ENCODE data around the gene NEK7.

Gene NEK7

GRCh38 chr1:198171667-198172540 lies 15.1 kb downstream of the NEK7 start:
- 0 out of 2 replicates have a peak, but pooled peaks cover 3% of the 10 kb centered on the region for H3K79me2 ChIP-seq (ENCODE audit: insufficient read depth, low read length)
- H4K20me1 ChIP-seq (ENCODE audit: insufficient read depth, low read length), result no peaks in the 10 kb centered on the region
- no peaks in the 10 kb centered on the region for H3K9me3 ChIP-seq (ENCODE audit: low read length)
- no peak overlapping the region for H3K27ac ChIP-seq (ENCODE audit: low read depth, low read length, poor library complexity, severe bottlenecking)
- H3K4me3 ChIP-seq (ENCODE audit: low read depth, low read length, poor library complexity, severe bottlenecking), result no peak overlapping the region
- H3K9ac ChIP-seq (ENCODE audit: low read length), result no peak overlapping the region
- H3K9me2 ChIP-seq (ENCODE audit: low read depth, low read length), result no peaks in the 10 kb centered on the region
- no peaks in the 10 kb centered on the region for H3F3A ChIP-seq (ENCODE audit: insufficient read depth, low read length)
- H3K4me1 ChIP-seq (ENCODE audit: insufficient read depth, low read length, severe bottlenecking), result peaks cover 28% of the 10 kb centered on the region
- H3K27me3 ChIP-seq (ENCODE audit: insufficient read depth, low read length), result no peaks in the 10 kb centered on the region
- TF ChIP-seq, protein P1, sequence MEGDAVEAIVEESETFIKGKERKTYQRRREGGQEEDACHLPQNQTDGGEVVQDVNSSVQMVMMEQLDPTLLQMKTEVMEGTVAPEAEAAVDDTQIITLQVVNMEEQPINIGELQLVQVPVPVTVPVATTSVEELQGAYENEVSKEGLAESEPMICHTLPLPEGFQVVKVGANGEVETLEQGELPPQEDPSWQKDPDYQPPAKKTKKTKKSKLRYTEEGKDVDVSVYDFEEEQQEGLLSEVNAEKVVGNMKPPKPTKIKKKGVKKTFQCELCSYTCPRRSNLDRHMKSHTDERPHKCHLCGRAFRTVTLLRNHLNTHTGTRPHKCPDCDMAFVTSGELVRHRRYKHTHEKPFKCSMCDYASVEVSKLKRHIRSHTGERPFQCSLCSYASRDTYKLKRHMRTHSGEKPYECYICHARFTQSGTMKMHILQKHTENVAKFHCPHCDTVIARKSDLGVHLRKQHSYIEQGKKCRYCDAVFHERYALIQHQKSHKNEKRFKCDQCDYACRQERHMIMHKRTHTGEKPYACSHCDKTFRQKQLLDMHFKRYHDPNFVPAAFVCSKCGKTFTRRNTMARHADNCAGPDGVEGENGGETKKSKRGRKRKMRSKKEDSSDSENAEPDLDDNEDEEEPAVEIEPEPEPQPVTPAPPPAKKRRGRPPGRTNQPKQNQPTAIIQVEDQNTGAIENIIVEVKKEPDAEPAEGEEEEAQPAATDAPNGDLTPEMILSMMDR (IDR thresholded peaks at IDR 0.05; ENCODE audit: low read length), result no peak
- no peak for TF ChIP-seq EZH2 (IDR thresholded peaks at IDR 0.05; ENCODE audit: borderline replicate concordance, low read length)
- no peak overlapping the region for H3K4me2 ChIP-seq (ENCODE audit: low read length)
- no peaks in the 10 kb centered on the region for H3K36me3 ChIP-seq (ENCODE audit: insufficient read depth, low read length)
- no peak overlapping the region for H2AFZ ChIP-seq (ENCODE audit: low read length)

- no peak overlapping the region for H3K9ac ChIP-seq (ENCODE audit: low read length)
- no peaks in the 10 kb centered on the region for H3K36me3 ChIP-seq (ENCODE audit: insufficient read depth, low read length)
- no peaks in the 10 kb centered on the region for H3F3A ChIP-seq (ENCODE audit: insufficient read depth, low read length)
- H4K20me1 ChIP-seq (ENCODE audit: insufficient read depth, low read length), result no peaks in the 10 kb centered on the region
- no peak overlapping the region for H3K27ac ChIP-seq (ENCODE audit: low read depth, low read length, poor library complexity, severe bottlenecking)
- no peaks in the 10 kb centered on the region for H3K9me3 ChIP-seq (ENCODE audit: low read length)
- H2AFZ ChIP-seq (ENCODE audit: low read length), result no peak overlapping the region
- peaks cover 11% of the 10 kb centered on the region for H3K4me1 ChIP-seq (ENCODE audit: insufficient read depth, low read length, severe bottlenecking)
- no peaks in the 10 kb centered on the region for H3K27me3 ChIP-seq (ENCODE audit: insufficient read depth, low read length)
- no peaks in the 10 kb centered on the region for H3K9me2 ChIP-seq (ENCODE audit: low read depth, low read length)
- peak overlapping the region; percentile 1; the same call in 1 of the 2 replicates for H3K4me2 ChIP-seq (ENCODE audit: low read length)
- no peak for TF ChIP-seq EZH2 (IDR thresholded peaks at IDR 0.05; ENCODE audit: borderline replicate concordance, low read length)
- TF ChIP-seq, protein P1 (IDR thresholded peaks at IDR 0.05; ENCODE audit: low read length), result no peak
- H3K4me3 ChIP-seq (ENCODE audit: low read depth, low read length, poor library complexity, severe bottlenecking), result no peak overlapping the region
- H3K79me2 ChIP-seq (ENCODE audit: insufficient read depth, low read length), result 0 out of 2 replicates have a peak, but pooled peaks cover 3% of the 10 kb centered on the region
Measured at GRCh38 chr1:198173832-198174231, 17.0 kb downstream of the NEK7 start.

DNA sequence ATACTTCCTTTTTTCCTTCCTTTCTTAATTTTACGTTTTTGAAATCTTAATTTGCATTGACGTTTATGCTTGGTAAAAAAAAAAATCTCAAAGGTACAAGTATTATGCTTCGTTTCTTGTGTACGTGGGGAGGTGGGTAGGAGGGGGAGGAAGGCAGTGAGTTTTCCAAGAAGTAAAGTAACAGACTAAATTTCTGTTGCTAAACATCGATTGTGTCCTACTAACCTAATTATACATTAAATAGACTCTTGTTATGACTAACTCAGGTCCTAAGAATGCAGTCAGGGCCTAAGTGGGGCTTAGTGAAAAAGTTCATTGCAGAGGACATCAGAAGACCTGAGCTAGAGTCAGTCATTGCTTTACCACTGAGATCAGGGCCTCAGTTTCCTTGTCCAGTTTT lies 17.5 kb downstream of the NEK7 start:
- H3K9me2 ChIP-seq (ENCODE audit: low read depth, low read length), result no peaks in the 10 kb centered on the region

More for the DNA sequence above, 17.5 kb downstream of the NEK7 start:
- H3F3A ChIP-seq (ENCODE audit: insufficient read depth, low read length), result no peaks in the 10 kb centered on the region
- peaks cover 11% of the 10 kb centered on the region for H3K4me1 ChIP-seq (ENCODE audit: insufficient read depth, low read length, severe bottlenecking)
- peak overlapping the region; percentile 1; the same call in 1 of the 2 replicates for H3K4me2 ChIP-seq (ENCODE audit: low read length)
- no peaks in the 10 kb centered on the region for H3K36me3 ChIP-seq (ENCODE audit: insufficient read depth, low read length)
- no peaks in the 10 kb centered on the region for H4K20me1 ChIP-seq (ENCODE audit: insufficient read depth, low read length)
- H3K4me3 ChIP-seq (ENCODE audit: low read depth, low read length, poor library complexity, severe bottlenecking), result no peak overlapping the region
- no peaks in the 10 kb centered on the region for H3K9me3 ChIP-seq (ENCODE audit: low read length)
- 0 out of 2 replicates have a peak, but pooled peaks cover 3% of the 10 kb centered on the region for H3K79me2 ChIP-seq (ENCODE audit: insufficient read depth, low read length)
- no peak overlapping the region for H2AFZ ChIP-seq (ENCODE audit: low read length)
- H3K27ac ChIP-seq (ENCODE audit: low read depth, low read length, poor library complexity, severe bottlenecking), result no peak overlapping the region
- no peak for TF ChIP-seq EZH2 (IDR thresholded peaks at IDR 0.05; ENCODE audit: borderline replicate concordance, low read length)
- TF ChIP-seq, protein P1 (IDR thresholded peaks at IDR 0.05; ENCODE audit: low read length), result no peak
- H3K9ac ChIP-seq (ENCODE audit: low read length), result no peak overlapping the region
- H3K27me3 ChIP-seq (ENCODE audit: insufficient read depth, low read length), result no peaks in the 10 kb centered on the region

Measured in OCI-LY1 (cell line).